Endothelial cell (in vitro differentiated cells): ENCODE results near the gene NRP2. TPM values are rescaled to one million over a fixed set of nuclear protein-coding genes. Genes with fewer than 3 reads are reported as not detected.

Source experiments
- DNase-seq: peaks from one replicate; pipeline ENCODE4 v3.0.0; 2021; ENCODE audit warnings: low spot score
- H3K27ac Mint-ChIP-seq: one replicate; pipeline ENCODE4 v1.8.0; 2021; ENCODE audit warnings: mixed read lengths, inconsistent platforms; ENCODE audit not compliant: unreplicated experiment
- H3K27me3 Mint-ChIP-seq: one replicate; pipeline ENCODE4 v1.8.0; 2021; ENCODE audit warnings: mild to moderate bottlenecking, moderate library complexity, mixed read lengths, inconsistent platforms; ENCODE audit not compliant: unreplicated experiment
- H3K36me3 Mint-ChIP-seq: one replicate; pipeline ENCODE4 v1.8.0; 2021; ENCODE audit warnings: mild to moderate bottlenecking, low read depth, mixed read lengths, inconsistent platforms; ENCODE audit not compliant: unreplicated experiment
- H3K4me1 Mint-ChIP-seq: one replicate; pipeline ENCODE4 v1.8.0; 2021; ENCODE audit warnings: mild to moderate bottlenecking, mixed read lengths, inconsistent platforms; ENCODE audit not compliant: unreplicated experiment
- H3K4me3 Mint-ChIP-seq: one replicate; pipeline ENCODE4 v1.8.0; 2021; ENCODE audit warnings: mild to moderate bottlenecking, mixed read lengths, inconsistent platforms; ENCODE audit not compliant: unreplicated experiment
- H3K9me3 Mint-ChIP-seq: one replicate; pipeline ENCODE4 v1.8.0; 2021; ENCODE audit warnings: mixed read lengths, inconsistent platforms; ENCODE audit not compliant: unreplicated experiment
- total RNA-seq: library from RNA; stranded (reverse); fragmentation: NEBNext Ultra II Directional; extraction: Animal tissue kit (Norgen Biotek cat#: 25700); gene quantifications from one replicate; pipeline ENCODE4 v1.2.1, GENCODE V29; 2021; ENCODE audit not compliant: unreplicated experiment
- TF ChIP-seq, protein P1 (sequence below): fragments of 200-600 bp; sonication (generic); IDR thresholded peaks from one replicate; pipeline ENCODE4 v1.5.0; 2021; ENCODE audit warnings: antibody characterized with exemption; ENCODE audit not compliant: unreplicated experiment

The NRP2 gene
- total RNA-seq, 1 donor from 2014 or later: 258 TPM

DNA sequence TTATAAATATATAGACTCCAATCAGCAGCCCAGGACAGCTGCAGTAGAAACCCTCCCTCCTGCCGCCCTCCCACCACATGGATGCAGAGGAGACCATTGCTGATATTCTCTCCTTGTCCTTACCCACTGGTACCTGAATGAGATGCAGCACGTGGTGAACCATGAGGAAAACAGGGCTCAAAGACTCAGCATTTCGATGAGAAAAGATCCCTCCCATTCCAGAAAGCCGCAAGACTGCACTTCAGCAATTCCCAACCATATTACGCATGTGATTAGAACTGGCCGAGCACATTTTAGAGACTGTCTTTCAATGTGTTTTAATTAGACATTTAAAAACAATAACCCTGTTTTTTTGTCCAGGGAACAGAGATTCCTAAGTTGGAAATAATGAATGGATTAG is 125.5 kb downstream of the NRP2 start:
- no peak overlapping the region for H3K27ac Mint-ChIP-seq
- H3K4me1 Mint-ChIP-seq: no peaks in the 10 kb centered on the region
- TF ChIP-seq, protein P1, sequence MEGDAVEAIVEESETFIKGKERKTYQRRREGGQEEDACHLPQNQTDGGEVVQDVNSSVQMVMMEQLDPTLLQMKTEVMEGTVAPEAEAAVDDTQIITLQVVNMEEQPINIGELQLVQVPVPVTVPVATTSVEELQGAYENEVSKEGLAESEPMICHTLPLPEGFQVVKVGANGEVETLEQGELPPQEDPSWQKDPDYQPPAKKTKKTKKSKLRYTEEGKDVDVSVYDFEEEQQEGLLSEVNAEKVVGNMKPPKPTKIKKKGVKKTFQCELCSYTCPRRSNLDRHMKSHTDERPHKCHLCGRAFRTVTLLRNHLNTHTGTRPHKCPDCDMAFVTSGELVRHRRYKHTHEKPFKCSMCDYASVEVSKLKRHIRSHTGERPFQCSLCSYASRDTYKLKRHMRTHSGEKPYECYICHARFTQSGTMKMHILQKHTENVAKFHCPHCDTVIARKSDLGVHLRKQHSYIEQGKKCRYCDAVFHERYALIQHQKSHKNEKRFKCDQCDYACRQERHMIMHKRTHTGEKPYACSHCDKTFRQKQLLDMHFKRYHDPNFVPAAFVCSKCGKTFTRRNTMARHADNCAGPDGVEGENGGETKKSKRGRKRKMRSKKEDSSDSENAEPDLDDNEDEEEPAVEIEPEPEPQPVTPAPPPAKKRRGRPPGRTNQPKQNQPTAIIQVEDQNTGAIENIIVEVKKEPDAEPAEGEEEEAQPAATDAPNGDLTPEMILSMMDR: no peak
- H3K9me3 Mint-ChIP-seq: no peaks in the 10 kb centered on the region
- no peaks in the 10 kb centered on the region for H3K27me3 Mint-ChIP-seq
- DNase-seq: no peak
- H3K4me3 Mint-ChIP-seq: no peak overlapping the region
- no peaks in the 10 kb centered on the region for H3K36me3 Mint-ChIP-seq

DNA sequence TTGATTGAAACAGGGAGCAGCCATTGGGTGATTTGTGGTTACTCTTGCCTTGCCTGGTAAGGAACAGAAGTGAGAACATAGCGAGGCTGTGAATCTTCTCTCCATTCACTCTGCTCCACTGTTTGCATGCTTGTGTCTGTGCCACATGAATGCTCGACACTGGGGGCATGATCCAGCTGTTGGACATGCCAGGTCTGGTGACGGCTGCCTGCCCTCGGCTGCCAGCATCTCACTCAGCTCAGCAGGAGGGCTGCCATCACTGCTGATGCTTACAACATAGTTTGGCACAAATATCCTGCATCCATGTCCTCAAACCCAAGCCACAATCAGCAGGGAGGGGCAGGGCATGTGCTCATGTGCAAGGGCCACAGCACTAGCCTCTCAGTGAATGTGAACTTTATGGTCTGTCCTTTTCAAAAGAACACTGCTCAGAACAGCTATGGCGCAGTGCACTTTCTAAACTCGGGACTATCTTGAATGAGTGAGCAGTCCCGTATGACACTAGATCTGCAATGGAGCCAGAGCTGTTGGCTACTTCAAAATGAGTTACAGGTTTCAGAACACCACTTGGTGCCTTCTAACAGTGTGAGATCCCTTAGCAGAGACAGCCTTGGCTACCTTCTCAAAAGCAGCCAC is 126.3 kb downstream of the NRP2 start:
- Mint-ChIP-seq H3K9me3 (no peaks in the 10 kb centered on the region), H3K27ac (no peak overlapping the region), H3K36me3 (no peaks in the 10 kb centered on the region), H3K27me3 (no peaks in the 10 kb centered on the region), H3K4me3 (no peak overlapping the region), H3K4me1 (no peaks in the 10 kb centered on the region)
- TF ChIP-seq, protein P1: no peak
- DNase-seq: no peak

DNA sequence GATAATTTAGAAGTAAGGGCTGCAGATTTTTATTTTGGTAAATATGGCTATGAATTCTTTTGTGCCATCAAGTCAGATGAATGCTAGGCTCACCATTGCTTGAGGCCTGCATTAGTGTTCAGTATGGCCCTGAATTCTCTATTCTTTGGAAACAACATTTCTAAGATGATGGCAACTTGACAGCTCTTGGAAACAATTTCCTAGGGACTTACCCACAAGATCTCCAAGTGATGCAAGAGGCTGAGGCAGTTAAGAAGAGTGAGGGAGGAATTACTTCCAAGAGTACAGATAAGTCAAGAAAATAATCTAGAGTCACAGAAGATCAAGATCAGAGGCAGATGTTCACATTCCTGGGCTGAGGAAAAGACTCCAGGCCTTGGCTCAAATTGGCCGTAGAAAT is 129.1 kb downstream of the NRP2 start:
- Mint-ChIP-seq H3K27ac (no peak overlapping the region), H3K4me3 (no peak overlapping the region), H3K27me3 (no peaks in the 10 kb centered on the region), H3K9me3 (no peaks in the 10 kb centered on the region), H3K4me1 (peaks cover 11% of the 10 kb centered on the region), H3K36me3 (no peaks in the 10 kb centered on the region)
- TF ChIP-seq, protein P1: no peak
- DNase-seq: no peak

DNA sequence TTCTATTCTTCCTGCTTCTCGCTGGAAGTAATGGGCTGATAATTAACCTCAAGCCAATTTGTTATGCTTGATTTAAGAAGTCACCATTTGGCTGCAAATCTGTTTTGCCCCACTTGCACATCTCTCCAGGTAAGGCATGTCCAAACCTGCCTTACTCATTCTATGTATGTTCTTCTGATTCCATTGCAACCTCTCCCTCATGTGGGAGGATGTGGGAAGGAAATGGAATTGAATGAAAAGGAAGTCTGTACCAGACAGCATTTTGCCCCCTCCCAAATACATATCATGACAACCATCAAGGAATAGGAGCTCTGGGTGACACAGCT is 131.7 kb downstream of the NRP2 start:
- Mint-ChIP-seq H3K4me3 (no peak overlapping the region), H3K9me3 (no peaks in the 10 kb centered on the region), H3K4me1 (peaks cover 11% of the 10 kb centered on the region), H3K27me3 (no peaks in the 10 kb centered on the region), H3K27ac (no peak overlapping the region), H3K36me3 (no peaks in the 10 kb centered on the region)
- TF ChIP-seq, protein P1: no peak
- DNase-seq: no peak

DNA sequence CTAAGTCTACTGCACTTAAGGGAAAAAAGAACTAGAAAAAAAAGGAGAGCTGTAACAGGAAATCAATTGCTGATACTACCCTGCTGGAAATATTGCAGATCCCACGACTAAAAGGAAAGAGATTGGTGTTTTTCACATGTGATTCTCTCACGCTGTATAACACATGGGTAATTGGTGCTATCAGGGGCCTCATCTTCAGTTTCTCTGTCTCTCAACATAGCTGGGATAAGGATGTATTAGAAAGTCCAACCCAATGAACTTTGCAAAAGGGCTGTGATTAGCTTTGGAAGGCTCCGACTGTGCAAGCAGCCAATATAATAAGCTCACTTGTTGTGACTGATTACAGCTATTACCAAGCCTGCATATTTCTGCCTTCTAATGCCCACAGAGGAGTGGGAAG is 133.4 kb downstream of the NRP2 start:
- no peaks in the 10 kb centered on the region for H3K27me3 Mint-ChIP-seq
- peaks cover 11% of the 10 kb centered on the region for H3K4me1 Mint-ChIP-seq
- no peaks in the 10 kb centered on the region for H3K36me3 Mint-ChIP-seq
- DNase-seq: no peak
- H3K4me3 Mint-ChIP-seq: no peak overlapping the region
- no peak overlapping the region for H3K27ac Mint-ChIP-seq
- H3K9me3 Mint-ChIP-seq: no peaks in the 10 kb centered on the region
- TF ChIP-seq, protein P1: no peak
